Karpas-422 (cell line): ENCODE measurements around the gene MPHOSPH9. TPM values are rescaled to one million over a fixed set of nuclear protein-coding genes. Genes with fewer than 3 reads are reported as not detected.

Experiments
- DNase-seq: peaks from one replicate; pipeline ENCODE4 v3.0.0-alpha.2; 2015
- H2AFZ ChIP-seq: fragments of 200-600 bp; sonication (generic); 2 replicates; pipeline ENCODE4 v1.6.1; 2014; ENCODE audit warnings: antibody characterized with exemption, low read length, mixed read lengths
- H3K27ac ChIP-seq: fragments of 200-600 bp; sonication (generic); 2 replicates; pipeline ENCODE4 v1.5.1; 2014; ENCODE audit warnings: mild to moderate bottlenecking, low read length, moderate library complexity
- H3K27me3 ChIP-seq: fragments of 200-600 bp; sonication (generic); 2 replicates; pipeline ENCODE4 v1.6.1; 2014; ENCODE audit warnings: low read length, mixed read lengths
- H3K36me3 ChIP-seq: fragments of 200-600 bp; sonication (generic); 2 replicates; pipeline ENCODE4 v1.6.1; 2014; ENCODE audit warnings: low read length, mixed read lengths; ENCODE audit not compliant: insufficient read depth
- H3K4me1 ChIP-seq: fragments of 200-600 bp; sonication (generic); 2 replicates; pipeline ENCODE4 v1.6.1; 2014; ENCODE audit warnings: mild to moderate bottlenecking, low read length, mixed read lengths
- H3K4me2 ChIP-seq: fragments of 200-600 bp; sonication (generic); 2 replicates; pipeline ENCODE4 v1.6.1; 2014; ENCODE audit warnings: low read length, low read depth, mild to moderate bottlenecking; ENCODE audit not compliant: poor library complexity, severe bottlenecking
- H3K4me3 ChIP-seq: fragments of 200-600 bp; sonication (generic); 2 replicates; pipeline ENCODE4 v1.5.1; 2014; ENCODE audit warnings: mild to moderate bottlenecking, antibody characterized with exemption, low read length, mixed read lengths
- H3K79me2 ChIP-seq: fragments of 200-600 bp; sonication (generic); 2 replicates; pipeline ENCODE4 v1.6.1; 2014; ENCODE audit warnings: mild to moderate bottlenecking, low read length, mixed read lengths
- H3K9ac ChIP-seq: fragments of 200-600 bp; sonication (generic); 2 replicates; pipeline ENCODE4 v1.6.0; 2014; ENCODE audit warnings: low read length
- H3K9me2 ChIP-seq: fragments of 200-600 bp; sonication (generic), shearing (Covaris generic); replicated peaks from 2 replicates; pipeline ENCODE4 v1.6.0; 2014; ENCODE audit warnings: mild to moderate bottlenecking, low read length, moderate library complexity; ENCODE audit not compliant: insufficient read depth
- H3K9me3 ChIP-seq: fragments of 300-700, 200-600 bp; sonication (generic); 2 replicates; pipeline ENCODE4 v1.6.1; 2014; ENCODE audit warnings: low read length, mixed read lengths
- H4K20me1 ChIP-seq: fragments of 200-600 bp; sonication (generic); 2 replicates; pipeline ENCODE4 v1.6.1; 2014; ENCODE audit warnings: mild to moderate bottlenecking, antibody characterized with exemption, low read length, low read depth; ENCODE audit not compliant: insufficient read depth
- total RNA-seq: library from RNA; depleted of rRNA; stranded (reverse); fragments of >200 nt; shearing (Covaris generic); gene quantifications from 2 replicates; pipeline ENCODE4 v1.2.3, GENCODE V29; 2014; ENCODE audit warnings: low replicate concordance

Gene MPHOSPH9
- total RNA-seq, 1 experiment from 2014 or later: 84.9 TPM

- H3K9me3 ChIP-seq: no peaks in the 10 kb centered on the region
- H3K9me2 ChIP-seq: no peaks in the 10 kb centered on the region
- no peaks in the 10 kb centered on the region for H3K79me2 ChIP-seq
- no peak overlapping the region for H2AFZ ChIP-seq
- peaks cover 7% of the 10 kb centered on the region for H3K4me1 ChIP-seq
- no peak overlapping the region for H3K9ac ChIP-seq
- H3K27ac ChIP-seq: no peak overlapping the region
- H3K36me3 ChIP-seq: no peaks in the 10 kb centered on the region
- no peak overlapping the region for H3K4me2 ChIP-seq
- H4K20me1 ChIP-seq: no peaks in the 10 kb centered on the region
- H3K27me3 ChIP-seq: no peaks in the 10 kb centered on the region
- DNase-seq: no peak
- H3K4me3 ChIP-seq: no peak overlapping the region
Observed at GRCh38 chr12:123141615-123142517, 91.1 kb downstream of the MPHOSPH9 start.

GRCh38 chr12:123140676-123141614 lies 92.0 kb downstream of the MPHOSPH9 start:
- Histone ChIP-seq H3K27me3 (no peaks in the 10 kb centered on the region), H3K36me3 (no peaks in the 10 kb centered on the region), H2AFZ (no peak overlapping the region), H3K27ac (no peak overlapping the region), H3K9ac (no peak overlapping the region), H4K20me1 (no peaks in the 10 kb centered on the region), H3K4me1 (peaks cover 7% of the 10 kb centered on the region), H3K9me3 (no peaks in the 10 kb centered on the region), H3K4me2 (no peak overlapping the region), H3K4me3 (no peak overlapping the region), H3K79me2 (no peaks in the 10 kb centered on the region), H3K9me2 (no peaks in the 10 kb centered on the region)
- DNase-seq: no peak

- no peak overlapping the region for H3K4me3 ChIP-seq
- H3K9me3 ChIP-seq: no peaks in the 10 kb centered on the region
- no peak overlapping the region for H2AFZ ChIP-seq
- H3K27ac ChIP-seq: no peak overlapping the region
- H3K36me3 ChIP-seq: no peaks in the 10 kb centered on the region
- H3K4me1 ChIP-seq: peaks cover 7% of the 10 kb centered on the region
- H3K9me2 ChIP-seq: no peaks in the 10 kb centered on the region
- H3K9ac ChIP-seq: no peak overlapping the region
- H3K27me3 ChIP-seq: no peaks in the 10 kb centered on the region
- DNase-seq: no peak
- H3K4me2 ChIP-seq: no peak overlapping the region
- no peaks in the 10 kb centered on the region for H4K20me1 ChIP-seq
- no peaks in the 10 kb centered on the region for H3K79me2 ChIP-seq
Observed at GRCh38 chr12:123139926-123140675, 92.8 kb downstream of the MPHOSPH9 start.

- H3K4me3 ChIP-seq: no peak overlapping the region
- no peaks in the 10 kb centered on the region for H4K20me1 ChIP-seq
- no peaks in the 10 kb centered on the region for H3K9me2 ChIP-seq
- H3K79me2 ChIP-seq: no peaks in the 10 kb centered on the region
- no peak overlapping the region for H2AFZ ChIP-seq
- H3K27ac ChIP-seq: no peak overlapping the region
- no peak for DNase-seq
- H3K4me1 ChIP-seq: peaks cover 9% of the 10 kb centered on the region
- no peak overlapping the region for H3K9ac ChIP-seq
- H3K4me2 ChIP-seq: no peak overlapping the region
- H3K9me3 ChIP-seq: no peaks in the 10 kb centered on the region
- H3K36me3 ChIP-seq: no peaks in the 10 kb centered on the region
- no peaks in the 10 kb centered on the region for H3K27me3 ChIP-seq
Observed at GRCh38 chr12:123135688-123136087, 97.3 kb downstream of the MPHOSPH9 start.

GRCh38 chr12:123134826-123135225 lies 98.1 kb downstream of the MPHOSPH9 start:
- H3K36me3 ChIP-seq: no peaks in the 10 kb centered on the region
- H3K4me2 ChIP-seq: no peak overlapping the region
- H3K79me2 ChIP-seq: no peaks in the 10 kb centered on the region
- H3K9ac ChIP-seq: no peak overlapping the region
- H3K4me1 ChIP-seq: peaks cover 13% of the 10 kb centered on the region
- no peaks in the 10 kb centered on the region for H4K20me1 ChIP-seq
- H3K9me3 ChIP-seq: no peaks in the 10 kb centered on the region
- no peak for DNase-seq
- no peak overlapping the region for H3K27ac ChIP-seq
- H3K4me3 ChIP-seq: no peak overlapping the region
- H3K27me3 ChIP-seq: no peaks in the 10 kb centered on the region
- H3K9me2 ChIP-seq: no peaks in the 10 kb centered on the region
- no peak overlapping the region for H2AFZ ChIP-seq

DNA sequence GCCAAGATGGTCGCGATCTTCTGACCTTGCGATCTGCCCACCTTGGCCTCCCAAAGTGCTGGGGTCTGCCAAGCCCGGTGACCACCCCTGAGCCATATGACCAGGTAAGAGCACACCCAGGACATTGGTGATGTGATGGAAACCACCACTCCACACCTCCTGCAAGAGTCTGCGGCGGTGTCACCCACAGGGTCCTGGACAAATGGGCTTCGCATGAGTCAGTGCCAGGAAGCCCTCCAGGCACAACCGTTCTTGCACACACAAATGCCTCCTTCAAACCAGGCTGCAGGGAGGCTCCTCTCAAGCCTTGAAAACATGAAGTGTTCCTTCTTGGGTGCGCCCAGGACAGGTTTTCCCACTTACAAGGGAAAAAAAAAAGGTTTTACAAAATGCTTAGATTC lies 98.7 kb downstream of the MPHOSPH9 start:
- Histone ChIP-seq H3K27ac (no peak overlapping the region), H3K9me2 (no peaks in the 10 kb centered on the region), H3K4me2 (no peak overlapping the region), H3K79me2 (no peaks in the 10 kb centered on the region), H3K9ac (no peak overlapping the region), H3K4me1 (peaks cover 16% of the 10 kb centered on the region), H3K36me3 (no peaks in the 10 kb centered on the region), H3K27me3 (no peaks in the 10 kb centered on the region), H3K9me3 (no peaks in the 10 kb centered on the region), H2AFZ (no peak overlapping the region), H3K4me3 (no peak overlapping the region), H4K20me1 (no peaks in the 10 kb centered on the region)
- DNase-seq: no peak

DNA sequence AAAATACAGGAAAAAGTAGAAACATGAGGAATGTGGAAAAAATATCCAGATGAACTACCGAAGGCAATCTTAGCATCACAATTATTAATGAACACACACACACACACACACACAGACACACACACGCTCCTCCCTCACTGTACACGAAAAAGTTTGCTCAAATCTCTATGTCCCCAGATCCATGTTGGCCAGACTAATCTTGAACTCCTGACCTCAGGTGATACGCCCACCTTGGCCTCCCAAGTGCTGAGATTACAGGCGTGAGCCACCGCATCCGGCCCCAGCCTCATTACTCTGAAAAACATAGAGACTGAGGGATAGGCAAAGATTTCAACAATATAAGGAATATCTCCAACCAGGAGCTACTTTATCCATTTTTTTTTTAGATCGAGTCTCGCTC lies 99.2 kb downstream of the MPHOSPH9 start:
- Histone ChIP-seq H3K9ac (no peak overlapping the region), H3K27ac (no peak overlapping the region), H3K79me2 (no peaks in the 10 kb centered on the region), H3K4me2 (no peak overlapping the region), H3K4me3 (no peak overlapping the region), H3K9me3 (no peaks in the 10 kb centered on the region), H3K9me2 (no peaks in the 10 kb centered on the region), H3K4me1 (peaks cover 16% of the 10 kb centered on the region), H3K27me3 (no peaks in the 10 kb centered on the region), H2AFZ (no peak overlapping the region), H3K36me3 (no peaks in the 10 kb centered on the region), H4K20me1 (no peaks in the 10 kb centered on the region)
- no peak for DNase-seq
